Small intestine (tissue), 7 donors: ENCODE results near the gene UNC79. TPM values are rescaled to one million over a fixed set of nuclear protein-coding genes. Genes with fewer than 3 reads are reported as not detected.

Experiments used
- DNase-seq, 2 donors: peaks; one replicate each; pipeline versions ENCODE4 v3.0.0 to v3.0.0-alpha.2; 2013
- FAIRE-seq: peaks from 2 replicates; lab custom pipeline; 2012; peaks lifted over from hg19 to GRCh38; lab: Jason Lieb, UNC
- H3K27ac ChIP-seq, 3 donors: one replicate each; pipeline ENCODE4 v1.5.1; 2013; ENCODE audit warnings: low read length in 2 of 3, mild to moderate bottlenecking in 2 of 3, control low read depth in 1 of 3, inconsistent platforms in 1 of 3, low read depth in 1 of 3, moderate library complexity in 1 of 3
- H3K27me3 ChIP-seq, 3 donors: one replicate each; pipeline ENCODE4 v1.6.1; 2013; ENCODE audit warnings: low read length in 3 of 3, inconsistent platforms in 1 of 3; ENCODE audit not compliant: control insufficient read depth in 3 of 3, insufficient read depth in 3 of 3
- H3K36me3 ChIP-seq, 3 donors: one replicate each; pipeline ENCODE4 v1.6.1; 2013; ENCODE audit warnings: low read length in 3 of 3, inconsistent platforms in 1 of 3, low read depth in 1 of 3, mild to moderate bottlenecking in 1 of 3, moderate library complexity in 1 of 3; ENCODE audit not compliant: control insufficient read depth in 3 of 3, insufficient read depth in 2 of 3
- H3K4me1 ChIP-seq, 3 donors: one replicate each; pipeline ENCODE4 v1.6.1; 2013; ENCODE audit warnings: low read length in 2 of 3, inconsistent platforms in 1 of 3, low read depth in 1 of 3, mild to moderate bottlenecking in 1 of 3, moderate library complexity in 1 of 3; ENCODE audit not compliant: control insufficient read depth in 3 of 3, insufficient read depth in 2 of 3
- H3K4me3 ChIP-seq, 3 donors: one replicate each; pipeline ENCODE4 v1.5.1; 2013; ENCODE audit warnings: low read length in 3 of 3, control low read depth in 1 of 3, inconsistent platforms in 1 of 3, low read depth in 1 of 3, mild to moderate bottlenecking in 1 of 3, moderate library complexity in 1 of 3
- H3K9me3 ChIP-seq, 2 donors: one replicate each; pipeline ENCODE4 v1.6.1; 2013; ENCODE audit warnings: low read depth in 1 of 2, low read length in 1 of 2; ENCODE audit not compliant: control insufficient read depth in 2 of 2, insufficient read depth in 1 of 2
- WGBS, 3 donors: extraction: QIAGEN DNeasy Blood & Tissue Kit; methylation state at CpG; one replicate each; pipeline ENCODE4 v1.1.7; 2013; 5-methylcytosine and 5-hydroxymethylcytosine counted together
- polyA plus RNA-seq, 4 donors: library from polyadenylated mRNA; stranded (reverse) in 3 of 4; unstranded in 1 of 4; fragments of 200-250 nt in 3 of 4; fragments of 120-200 nt in 1 of 4; gene quantifications; one replicate each; pipeline versions ENCODE4 v1.2.1 to v1.2.3, GENCODE V29; 2013
- donor health status: healthy with polysubstance abuse.
- donor health status: control.
- donor health status: control.
- donor health status: Bipolar disorder and iron deficiency.
- donor health status: healthy.

UNC79 gene
- polyA plus RNA-seq, 4 donors = 0.18 to 0.41 TPM; not detected in 2

DNA sequence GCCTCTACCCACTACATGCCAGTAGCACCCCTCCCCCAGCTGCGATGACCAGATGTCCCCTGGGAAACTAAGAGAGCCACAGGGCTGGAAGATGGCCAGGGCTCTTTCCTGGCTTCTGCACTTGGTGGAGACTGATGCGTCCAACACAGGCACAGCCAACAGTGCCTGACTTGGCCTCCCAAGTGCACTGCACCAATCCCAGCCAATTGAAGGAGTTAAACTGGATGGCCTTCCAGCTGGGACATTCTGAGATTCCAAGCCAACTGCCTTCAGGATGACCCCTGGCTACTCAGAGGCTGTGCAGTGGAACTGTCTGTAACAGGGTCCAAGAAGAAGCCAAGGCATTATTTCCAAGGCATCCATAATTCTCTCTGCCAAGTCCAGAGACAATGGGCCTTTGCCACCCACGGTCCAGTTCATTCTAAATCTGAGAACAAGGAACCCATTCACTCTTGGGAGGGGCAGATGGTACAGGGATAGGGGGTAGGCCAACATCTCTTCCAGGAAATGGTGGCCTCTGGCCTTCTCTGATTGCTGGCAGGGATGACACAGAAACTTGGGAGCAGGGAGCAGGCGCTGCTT, 322.3 kb downstream of the UNC79 start:
- DNase-seq = no peak
- no peak for FAIRE-seq
- no peaks in the 10 kb centered on the region for H3K36me3 ChIP-seq
- no peak overlapping the region for H3K27ac ChIP-seq
- no peak overlapping the region for H3K4me3 ChIP-seq
- no peaks in the 10 kb centered on the region for H3K9me3 ChIP-seq
- peaks cover 0 to 11% (median 0%) of the 10 kb centered on the region in 3 donors for H3K4me1 ChIP-seq
- no peaks in the 10 kb centered on the region for H3K27me3 ChIP-seq
- WGBS, 3 donors = 63 to 67% (median 65%) methylated on average over 4 of the region's 4 CpGs

DNA sequence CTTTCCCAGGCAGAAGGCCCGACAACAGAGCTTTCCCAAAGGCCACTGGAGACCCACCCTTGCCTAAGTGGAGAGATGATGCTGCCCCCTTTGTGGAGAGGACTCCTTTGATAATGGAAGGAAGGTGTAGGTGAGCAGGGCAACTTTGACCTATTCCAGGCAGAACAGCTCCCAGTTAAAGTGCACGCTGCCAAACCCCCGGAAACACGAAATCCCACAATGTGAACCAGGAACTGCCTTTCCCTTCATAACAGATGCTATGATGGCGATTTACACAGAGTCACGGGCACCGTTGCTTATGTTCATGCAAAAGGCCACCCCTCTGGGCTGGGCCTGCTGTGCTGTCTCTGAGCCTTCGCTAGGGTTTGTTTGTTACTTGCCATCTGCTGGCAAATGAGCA, 322.9 kb downstream of the UNC79 start:
- FAIRE-seq (no peak), DNase-seq (no peak)
- WGBS, 3 donors = 88 to 89% (median 88%) methylated on average over 8 of the region's 8 CpGs
- Histone ChIP-seq H3K4me1 (peaks cover 0 to 11% (median 0%) of the 10 kb centered on the region in 3 donors), H3K27ac (no peak overlapping the region), H3K36me3 (no peaks in the 10 kb centered on the region), H3K4me3 (no peak overlapping the region), H3K9me3 (no peaks in the 10 kb centered on the region), H3K27me3 (no peaks in the 10 kb centered on the region)

- Histone ChIP-seq H3K4me3 (no peak overlapping the region), H3K36me3 (no peaks in the 10 kb centered on the region), H3K27me3 (no peaks in the 10 kb centered on the region), H3K4me1 (peaks cover 0 to 10% (median 0%) of the 10 kb centered on the region in 3 donors), H3K27ac (peak overlapping the region in 1 of 3 donors; percentile 38), H3K9me3 (no peaks in the 10 kb centered on the region)
- no peak for DNase-seq
- no peak for FAIRE-seq
- 80 to 85% (median 82%) methylated on average over 12 of the region's 12 CpGs for WGBS, 3 donors
Measured at GRCh38 chr14:93757206-93757605, 326.5 kb downstream of the UNC79 start.

Other genes starting within 250 kb of the UNC79 start
- 10 to 100 TPM; 14.5 to 31.2 (median 23.7) TPM for gene MOAP1, start 246.0 kb upstream of the UNC79 start, polyA plus RNA-seq
- gene LYSET, start 245.6 kb upstream of the UNC79 start, polyA plus RNA-seq = 10 to 100 TPM; 26.2 to 50.4 (median 27.8) TPM
- gene GON7, start 223.9 kb upstream of the UNC79 start, polyA plus RNA-seq = 10 to 100 TPM; 16.2 to 43.2 (median 29.4) TPM
- 10 to 100 TPM; 12.7 to 19.0 (median 13.8) TPM for gene UBR7, start 223.7 kb upstream of the UNC79 start, polyA plus RNA-seq
- gene BTBD7, start 97.9 kb upstream of the UNC79 start, polyA plus RNA-seq = 10 to 100 TPM in 2 of 4 donors, 1 to 10 TPM in 2; 9.5 to 40.2 (median 9.9) TPM
- not detected for gene COX8C, start 83.8 kb upstream of the UNC79 start, polyA plus RNA-seq